Measurements from ENCODE around the gene GARNL3.

- TF ChIP-seq CTCF (tag by site-specific recombination; IDR thresholded peaks at IDR 0.05) (no peak), ZNF76 (tag by site-specific recombination; IDR thresholded peaks at IDR 0.05; ENCODE audit: borderline replicate concordance, low read depth) (no peak), TCF7L2 (IDR thresholded peaks at IDR 0.05; ENCODE audit: borderline replicate concordance, low read depth, low read length) (no peak), HOXA7 (CRISPR knock-in tag; IDR thresholded peaks at IDR 0.05; ENCODE audit: borderline replicate concordance) (no peak), KLF8 (tag by site-specific recombination; IDR thresholded peaks at IDR 0.05) (no peak), ZNF501 (tag by site-specific recombination; IDR thresholded peaks at IDR 0.05) (no peak), ZNF747 (tag by site-specific recombination; IDR thresholded peaks at IDR 0.05) (no peak), ZNF610 (tag by site-specific recombination; IDR thresholded peaks at IDR 0.05; ENCODE audit: borderline replicate concordance) (no peak), ZNF530 (tag by site-specific recombination; IDR thresholded peaks at IDR 0.05; ENCODE audit: low read depth) (no peak), ZNF626 (tag by site-specific recombination; IDR thresholded peaks at IDR 0.05) (no peak), WT1 (tag by site-specific recombination; IDR thresholded peaks at IDR 0.05) (no peak)
- TF ChIP-seq, protein P1, sequence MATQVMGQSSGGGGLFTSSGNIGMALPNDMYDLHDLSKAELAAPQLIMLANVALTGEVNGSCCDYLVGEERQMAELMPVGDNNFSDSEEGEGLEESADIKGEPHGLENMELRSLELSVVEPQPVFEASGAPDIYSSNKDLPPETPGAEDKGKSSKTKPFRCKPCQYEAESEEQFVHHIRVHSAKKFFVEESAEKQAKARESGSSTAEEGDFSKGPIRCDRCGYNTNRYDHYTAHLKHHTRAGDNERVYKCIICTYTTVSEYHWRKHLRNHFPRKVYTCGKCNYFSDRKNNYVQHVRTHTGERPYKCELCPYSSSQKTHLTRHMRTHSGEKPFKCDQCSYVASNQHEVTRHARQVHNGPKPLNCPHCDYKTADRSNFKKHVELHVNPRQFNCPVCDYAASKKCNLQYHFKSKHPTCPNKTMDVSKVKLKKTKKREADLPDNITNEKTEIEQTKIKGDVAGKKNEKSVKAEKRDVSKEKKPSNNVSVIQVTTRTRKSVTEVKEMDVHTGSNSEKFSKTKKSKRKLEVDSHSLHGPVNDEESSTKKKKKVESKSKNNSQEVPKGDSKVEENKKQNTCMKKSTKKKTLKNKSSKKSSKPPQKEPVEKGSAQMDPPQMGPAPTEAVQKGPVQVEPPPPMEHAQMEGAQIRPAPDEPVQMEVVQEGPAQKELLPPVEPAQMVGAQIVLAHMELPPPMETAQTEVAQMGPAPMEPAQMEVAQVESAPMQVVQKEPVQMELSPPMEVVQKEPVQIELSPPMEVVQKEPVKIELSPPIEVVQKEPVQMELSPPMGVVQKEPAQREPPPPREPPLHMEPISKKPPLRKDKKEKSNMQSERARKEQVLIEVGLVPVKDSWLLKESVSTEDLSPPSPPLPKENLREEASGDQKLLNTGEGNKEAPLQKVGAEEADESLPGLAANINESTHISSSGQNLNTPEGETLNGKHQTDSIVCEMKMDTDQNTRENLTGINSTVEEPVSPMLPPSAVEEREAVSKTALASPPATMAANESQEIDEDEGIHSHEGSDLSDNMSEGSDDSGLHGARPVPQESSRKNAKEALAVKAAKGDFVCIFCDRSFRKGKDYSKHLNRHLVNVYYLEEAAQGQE (tag by site-specific recombination; IDR thresholded peaks at IDR 0.05): no peak
- TF ChIP-seq, protein P2, sequence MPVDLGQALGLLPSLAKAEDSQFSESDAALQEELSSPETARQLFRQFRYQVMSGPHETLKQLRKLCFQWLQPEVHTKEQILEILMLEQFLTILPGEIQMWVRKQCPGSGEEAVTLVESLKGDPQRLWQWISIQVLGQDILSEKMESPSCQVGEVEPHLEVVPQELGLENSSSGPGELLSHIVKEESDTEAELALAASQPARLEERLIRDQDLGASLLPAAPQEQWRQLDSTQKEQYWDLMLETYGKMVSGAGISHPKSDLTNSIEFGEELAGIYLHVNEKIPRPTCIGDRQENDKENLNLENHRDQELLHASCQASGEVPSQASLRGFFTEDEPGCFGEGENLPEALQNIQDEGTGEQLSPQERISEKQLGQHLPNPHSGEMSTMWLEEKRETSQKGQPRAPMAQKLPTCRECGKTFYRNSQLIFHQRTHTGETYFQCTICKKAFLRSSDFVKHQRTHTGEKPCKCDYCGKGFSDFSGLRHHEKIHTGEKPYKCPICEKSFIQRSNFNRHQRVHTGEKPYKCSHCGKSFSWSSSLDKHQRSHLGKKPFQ (tag by site-specific recombination; IDR thresholded peaks at IDR 0.05): no peak
- TF ChIP-seq, protein P3, sequence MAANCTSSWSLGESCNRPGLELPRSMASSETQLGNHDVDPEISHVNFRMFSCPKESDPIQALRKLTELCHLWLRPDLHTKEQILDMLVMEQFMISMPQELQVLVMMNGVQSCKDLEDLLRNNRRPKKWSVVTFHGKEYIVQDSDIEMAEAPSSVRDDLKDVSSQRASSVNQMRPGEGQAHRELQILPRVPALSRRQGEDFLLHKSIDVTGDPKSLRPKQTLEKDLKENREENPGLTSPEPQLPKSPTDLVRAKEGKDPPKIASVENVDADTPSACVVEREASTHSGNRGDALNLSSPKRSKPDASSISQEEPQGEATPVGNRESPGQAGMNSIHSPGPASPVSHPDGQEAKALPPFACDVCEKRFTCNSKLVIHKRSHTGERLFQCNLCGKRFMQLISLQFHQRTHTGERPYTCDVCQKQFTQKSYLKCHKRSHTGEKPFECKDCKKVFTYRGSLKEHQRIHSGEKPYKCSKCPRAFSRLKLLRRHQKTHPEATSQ (tag by site-specific recombination; IDR thresholded peaks at IDR 0.05): no peak
Measured at GRCh38 chr9:127368852-127369402, 104.4 kb downstream of the GARNL3 start.
